GM19395 (cell line): Measurements from ENCODE around the gene PSMB4.
"Not testable (repeated sequence)": the region's sequence is repeated elsewhere in the genome, so short reads cannot be mapped to it uniquely, and the experiment has no call there.

ENCODE experiments used
- ATAC-seq: cut with Tn5 transposase; IDR thresholded peaks from one replicate; pipeline ENCODE4 v1.9.1; 2021; ENCODE audit warnings: mild to moderate bottlenecking, moderate library complexity; ENCODE audit not compliant: unreplicated experiment

Gene PSMB4

GRCh38 chr1:151386002-151386401 lies 13.4 kb upstream of the PSMB4 start:
- no peak for ATAC-seq

DNA sequence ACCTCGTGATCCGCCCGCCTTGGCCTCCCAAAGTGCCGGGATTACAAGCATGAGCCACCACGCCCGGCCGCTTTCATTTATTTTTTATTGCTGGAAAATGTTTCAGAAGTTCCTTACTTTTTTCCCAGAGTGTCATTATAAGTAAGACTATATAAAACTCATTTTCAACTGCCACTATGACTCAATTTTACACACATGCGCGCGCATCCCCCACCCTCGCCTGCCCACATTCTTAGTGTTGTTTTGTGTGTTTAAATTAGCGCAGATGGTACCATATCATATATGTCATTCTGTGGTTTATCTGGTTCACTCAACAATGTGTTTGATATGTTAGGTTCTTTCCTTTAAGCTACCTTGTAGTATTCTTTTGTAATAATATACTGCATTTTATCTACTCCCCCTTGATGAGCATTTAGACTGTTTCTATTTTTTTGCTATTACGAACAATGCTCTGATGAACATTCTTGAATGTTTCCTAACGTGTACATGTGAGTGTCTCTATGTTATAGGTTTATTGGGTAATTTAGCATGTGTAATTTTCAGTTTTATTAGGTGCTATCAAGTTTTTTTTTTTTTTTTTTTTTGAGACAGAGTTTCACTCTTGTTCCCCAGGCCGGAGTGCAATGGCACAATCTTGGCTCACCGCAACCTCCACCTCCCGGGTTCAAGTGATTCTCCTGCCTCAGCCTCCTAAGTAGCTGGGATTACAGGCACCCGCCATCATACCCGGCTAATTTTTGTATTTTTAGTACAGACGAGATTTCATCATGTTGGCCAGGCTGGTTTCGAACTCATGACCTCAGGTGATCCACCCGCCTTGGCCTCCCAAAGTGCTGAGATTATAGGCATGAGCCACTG lies 8.9 kb upstream of the PSMB4 start:
- ATAC-seq = not testable (repeated sequence)

DNA sequence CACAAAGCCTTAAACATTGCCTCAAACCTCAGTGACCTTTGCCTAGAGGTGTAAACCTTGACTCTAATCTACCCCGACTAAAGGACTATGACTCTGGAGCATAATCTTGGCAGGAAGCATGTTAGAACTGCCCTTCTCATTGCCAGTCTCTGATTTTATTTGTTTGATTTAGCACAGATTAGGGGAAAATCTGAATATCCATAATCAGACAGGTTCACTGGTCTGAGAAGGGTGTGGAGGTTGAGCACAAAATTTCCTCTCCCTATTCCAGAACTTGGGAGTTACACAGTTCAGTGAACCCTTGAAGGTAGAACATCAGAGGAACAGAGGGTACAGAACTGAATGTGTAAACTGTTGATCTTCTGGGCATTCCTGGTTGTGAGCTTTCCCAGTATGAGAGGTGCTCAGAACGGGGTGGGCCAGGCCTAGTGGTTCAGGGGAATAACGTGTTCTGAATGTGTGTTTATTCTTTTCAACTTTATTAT lies 8.3 kb upstream of the PSMB4 start:
- no peak for ATAC-seq

DNA sequence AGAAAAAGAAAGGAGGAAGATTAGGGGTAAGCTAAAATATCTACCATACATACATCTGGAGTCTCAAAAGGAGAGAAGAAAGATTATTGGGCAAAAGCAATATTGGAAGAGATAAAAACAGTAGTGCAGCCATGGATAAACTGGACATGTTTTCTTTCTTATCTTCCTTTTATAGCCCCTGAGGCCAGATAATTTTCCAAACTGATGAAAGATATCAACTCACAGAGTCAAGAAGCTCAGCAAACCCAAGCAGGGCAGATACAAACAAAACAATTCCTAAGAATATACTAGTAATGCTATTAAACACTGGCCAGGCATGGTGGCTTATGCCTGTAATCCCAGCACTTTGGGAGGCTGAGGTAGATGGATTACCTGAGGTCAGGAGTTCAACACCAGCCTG lies 5.8 kb upstream of the PSMB4 start:
- ATAC-seq = no peak

- not testable (repeated sequence) for ATAC-seq
Observed at GRCh38 chr1:151396265-151396664, 3.1 kb upstream of the PSMB4 start.

GRCh38 chr1:151401125-151401788 lies 1.9 kb downstream of the PSMB4 start:
- no peak for ATAC-seq

DNA sequence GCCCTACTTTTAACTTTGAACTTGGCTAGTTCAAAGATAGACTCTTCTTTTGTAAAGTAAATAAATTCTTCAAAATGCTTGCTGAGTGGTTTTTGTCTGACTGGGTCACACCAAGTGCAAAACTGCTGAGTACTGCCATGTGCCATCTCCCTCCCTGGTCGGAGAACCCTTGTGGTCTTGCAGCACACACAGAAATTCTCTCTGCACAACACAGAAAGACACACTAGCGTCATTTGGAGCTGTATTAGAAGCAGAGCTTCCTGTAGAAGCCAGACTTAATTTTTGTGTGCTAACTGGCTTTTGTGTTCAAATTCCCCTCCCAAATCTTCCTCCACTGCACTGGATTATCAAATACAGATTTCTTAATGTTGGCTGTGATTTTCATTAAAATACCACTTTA lies 2.5 kb downstream of the PSMB4 start:
- no peak for ATAC-seq

GRCh38 chr1:151402764-151403163 lies 3.4 kb downstream of the PSMB4 start:
- ATAC-seq = no peak

DNA sequence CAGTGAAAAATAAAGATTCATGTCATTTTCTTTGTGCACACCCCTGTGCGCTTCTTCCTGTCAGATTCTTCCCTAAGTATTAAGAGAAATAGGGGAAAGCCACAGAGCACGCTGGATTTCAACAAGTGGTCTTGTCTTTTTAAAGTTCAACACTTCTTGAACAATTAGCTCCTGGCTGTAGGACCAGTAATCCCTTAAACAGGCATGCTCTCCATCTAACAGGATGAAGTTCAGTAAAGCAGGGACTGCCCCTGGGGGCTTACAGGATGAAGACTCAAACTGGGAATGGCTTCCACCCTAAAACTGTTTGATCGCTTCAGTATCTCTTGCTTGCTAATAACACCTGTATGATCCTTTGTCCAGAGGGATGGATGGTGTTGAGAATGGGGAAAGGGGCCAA lies 4.2 kb downstream of the PSMB4 start:
- no peak for ATAC-seq

- ATAC-seq = no peak
Observed at GRCh38 chr1:151405187-151405951, 6.0 kb downstream of the PSMB4 start.

DNA sequence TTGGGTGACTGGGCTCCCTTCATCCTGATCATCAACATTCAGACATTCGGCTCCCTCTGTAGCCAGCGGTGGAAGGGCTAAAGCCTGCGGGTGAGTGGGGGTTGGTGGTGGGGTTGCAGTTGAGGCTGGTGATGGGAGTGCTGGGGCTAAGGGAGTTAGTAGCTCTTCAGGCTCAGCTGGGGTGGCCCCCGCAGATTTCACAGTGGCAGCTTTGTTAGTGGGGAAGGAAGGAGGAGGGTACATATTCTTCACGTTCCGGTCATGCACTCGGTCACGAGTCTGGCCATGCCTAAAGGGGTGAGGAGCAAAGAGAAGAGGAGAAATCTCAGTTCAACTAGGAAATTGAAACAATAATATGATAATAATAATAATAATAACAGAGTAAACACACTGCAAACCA lies 6.8 kb downstream of the PSMB4 start:
- ATAC-seq = no peak

DNA sequence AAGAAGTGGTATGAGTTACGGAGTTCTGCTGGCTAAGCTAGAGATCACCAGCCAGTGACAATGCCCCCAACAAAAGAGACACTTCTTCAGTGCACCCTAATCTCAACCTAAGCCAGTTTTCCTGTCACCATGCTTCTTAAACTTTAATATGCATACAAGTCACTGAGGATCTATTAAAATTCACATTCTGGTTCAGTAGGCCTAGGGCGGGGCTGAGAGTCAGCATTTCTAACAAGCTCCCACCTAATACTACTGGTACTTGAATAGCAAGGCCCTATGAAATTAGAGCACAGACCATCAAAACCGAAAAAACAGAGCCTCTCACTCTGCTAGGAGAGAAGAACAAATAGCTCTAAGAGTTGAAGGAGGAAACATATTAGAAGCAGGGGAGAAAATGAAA lies 7.9 kb downstream of the PSMB4 start:
- no peak for ATAC-seq

DNA sequence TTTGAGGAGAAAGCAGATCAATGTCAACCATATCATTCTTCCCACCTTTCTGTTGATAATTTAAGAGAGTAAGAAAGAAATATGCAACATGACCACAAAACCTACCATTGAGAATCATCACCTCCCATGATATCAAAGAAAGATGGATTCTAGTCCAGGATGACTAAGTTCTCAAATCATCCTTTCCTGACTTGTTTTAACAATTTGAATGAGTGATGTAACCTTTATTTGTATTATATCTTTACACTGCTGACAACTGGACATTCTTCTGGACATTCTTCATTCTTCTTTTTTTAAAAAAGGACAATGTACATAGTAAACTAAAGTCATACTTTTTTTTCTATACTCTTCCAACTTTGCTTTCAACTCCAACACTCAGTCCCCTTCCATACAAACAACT lies 9.5 kb downstream of the PSMB4 start:
- no peak for ATAC-seq

- ATAC-seq = no peak
Observed at GRCh38 chr1:151411884-151412283, 12.5 kb downstream of the PSMB4 start.

- no peak for ATAC-seq
Observed at GRCh38 chr1:151416231-151416630, 16.9 kb downstream of the PSMB4 start.

- no peak for ATAC-seq
Observed at GRCh38 chr1:151418081-151418480, 18.7 kb downstream of the PSMB4 start.

- no peak for ATAC-seq
Observed at GRCh38 chr1:151419819-151420218, 20.4 kb downstream of the PSMB4 start.

DNA sequence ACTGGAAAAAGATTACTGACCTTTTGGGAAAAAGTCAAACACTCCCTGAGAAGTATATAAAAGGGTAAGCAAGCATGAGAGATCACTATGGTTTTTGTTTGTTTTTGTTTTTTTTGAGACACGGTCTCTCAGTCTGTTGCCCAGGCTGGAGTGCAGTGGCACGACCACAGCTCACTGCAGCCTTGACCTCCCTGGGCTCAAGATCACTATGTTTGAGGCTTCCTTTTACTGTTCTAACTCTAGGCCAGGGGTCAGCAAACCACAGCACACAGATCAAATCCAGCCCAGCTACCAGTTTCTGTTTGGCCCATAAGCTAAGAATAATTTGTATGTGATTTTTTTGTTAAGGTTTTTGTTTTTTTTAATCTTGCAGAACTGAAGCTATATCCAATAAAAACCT lies 25.7 kb downstream of the PSMB4 start:
- no peak for ATAC-seq

DNA sequence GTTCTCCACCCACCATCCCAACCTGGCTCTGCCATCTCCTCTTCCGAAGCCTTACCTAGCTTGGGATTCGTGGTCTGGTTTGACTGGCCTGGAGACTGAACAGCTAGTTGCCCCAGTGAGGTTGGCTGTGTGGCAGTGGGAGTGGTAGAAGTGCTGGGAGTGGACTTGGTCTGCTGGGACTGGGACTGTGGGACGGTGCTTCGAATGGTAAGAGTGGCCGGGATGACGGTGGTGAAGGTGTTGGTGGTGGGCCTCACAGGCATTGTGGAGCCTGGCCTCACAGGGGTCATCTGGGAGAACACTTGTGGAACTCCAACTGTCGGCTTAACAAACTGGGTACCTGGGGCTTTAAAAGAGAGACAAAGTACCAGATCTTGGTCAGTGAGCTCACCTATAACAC lies 28.7 kb downstream of the PSMB4 start:
- no peak for ATAC-seq

DNA sequence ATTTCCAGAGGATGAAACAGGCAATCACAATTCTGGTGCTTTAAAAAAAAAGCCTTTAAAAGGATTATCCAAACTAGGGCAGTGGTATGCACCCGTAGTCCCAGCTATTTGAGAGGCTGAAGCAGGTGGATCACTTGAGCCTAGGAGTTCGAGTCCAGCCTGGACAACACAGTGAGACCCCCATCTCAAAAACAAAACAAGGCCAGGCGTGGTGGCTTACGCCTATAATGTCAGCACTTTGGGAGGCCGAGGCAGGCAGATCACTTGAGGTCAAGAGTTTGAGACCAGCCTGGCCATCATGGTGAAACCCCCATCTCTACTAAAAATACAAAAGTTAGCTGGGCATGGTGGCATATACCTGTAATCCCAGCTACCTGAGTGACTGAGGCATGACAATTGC lies 34.5 kb downstream of the PSMB4 start:
- ATAC-seq = not testable (repeated sequence)

DNA sequence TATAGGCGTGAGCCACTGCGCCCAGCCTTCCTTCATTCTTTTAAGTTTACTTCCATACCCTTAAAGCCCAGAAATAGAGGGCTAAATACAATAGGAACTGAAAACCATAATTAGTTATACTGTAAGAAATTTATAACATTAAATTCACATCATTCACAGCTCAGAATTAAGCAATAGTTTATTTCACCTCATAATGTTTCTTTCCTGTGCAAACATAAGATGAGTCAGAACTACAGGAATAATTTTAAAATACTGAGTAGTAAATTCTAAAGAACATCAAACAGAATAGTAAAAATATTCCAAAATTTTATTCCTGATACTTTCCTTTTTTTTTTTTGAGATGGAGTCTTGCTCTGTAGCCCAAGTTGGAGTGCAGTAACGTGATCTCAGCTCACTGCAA lies 35.8 kb downstream of the PSMB4 start:
- ATAC-seq = no peak

DNA sequence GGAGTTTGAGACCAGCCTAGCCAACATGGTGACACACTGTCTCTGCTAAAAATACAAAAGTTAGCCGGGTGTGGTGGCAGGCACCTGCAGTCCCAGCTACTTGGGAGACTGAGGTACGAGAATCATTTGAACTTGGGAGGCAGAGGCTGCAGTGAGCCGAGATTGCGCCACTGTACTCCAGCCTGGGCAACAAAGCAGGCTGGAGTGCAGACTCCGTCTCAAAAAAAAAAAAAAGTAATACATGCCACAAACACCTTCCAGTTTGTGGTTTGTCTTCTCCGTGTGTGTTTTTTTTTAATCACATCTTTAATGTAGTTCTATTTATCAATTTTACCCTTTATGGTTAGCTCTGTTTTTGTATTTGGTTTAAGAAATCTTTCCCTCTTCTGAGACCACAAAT lies 37.6 kb downstream of the PSMB4 start:
- no peak for ATAC-seq
